NT2/D1 (cell line): ENCODE measurements around the gene NXPE3.
A peak's percentile ranks its signal among the peaks of the same experiment; 100 is the strongest.

Source experiments
- DNase-seq: peaks from one replicate; pipeline ENCODE4 v3.0.0-alpha.2; 2011; ENCODE audit warnings: low read depth, low spot score
- H3K27me3 ChIP-seq: 2 replicates; pipeline ENCODE4 v1.6.0; 2011; ENCODE audit warnings: mild to moderate bottlenecking; ENCODE audit not compliant: insufficient read length, insufficient read depth
- H3K36me3 ChIP-seq: 2 replicates; pipeline ENCODE4 v1.6.1; 2011; ENCODE audit warnings: mild to moderate bottlenecking, low read length, mixed read lengths; ENCODE audit not compliant: insufficient read depth, insufficient read length
- H3K4me1 ChIP-seq: 2 replicates; pipeline ENCODE4 v1.5.1; 2011; ENCODE audit not compliant: insufficient read depth, insufficient read length
- H3K4me3 ChIP-seq: 2 replicates; pipeline ENCODE4 v1.5.1; 2011; ENCODE audit warnings: low read depth; ENCODE audit not compliant: insufficient read length
- H3K9ac ChIP-seq: 2 replicates; pipeline ENCODE4 v1.6.0; 2011; ENCODE audit warnings: low read depth; ENCODE audit not compliant: insufficient read length
- H3K9me3 ChIP-seq: 2 replicates; pipeline ENCODE4 v1.5.1; 2011; ENCODE audit warnings: mild to moderate bottlenecking, low read length; ENCODE audit not compliant: insufficient read depth
- SUZ12 ChIP-seq: IDR thresholded peaks from 2 replicates; pipeline ENCODE4 v1.6.1; 2011; ENCODE audit not compliant: insufficient read length, insufficient read depth; ENCODE audit errors: extremely low read depth
- YY1 ChIP-seq: IDR thresholded peaks from 2 replicates; pipeline ENCODE4 v1.6.1; 2011; ENCODE audit not compliant: insufficient read length, insufficient read depth
- ZNF274 ChIP-seq: IDR thresholded peaks from 2 replicates; pipeline ENCODE4 v1.6.1; 2011; ENCODE audit warnings: mild to moderate bottlenecking, low read depth, low read length

The NXPE3 gene

GRCh38 chr3:101806491-101806890, 27.5 kb downstream of the NXPE3 start:
- no peaks in the 10 kb centered on the region for H3K4me1 ChIP-seq
- no peak for DNase-seq
- no peak overlapping the region for H3K9ac ChIP-seq
- TF ChIP-seq YY1, result no peak
- no peak for TF ChIP-seq SUZ12
- no peak for TF ChIP-seq ZNF274
- no peak overlapping the region for H3K4me3 ChIP-seq
- no peaks in the 10 kb centered on the region for H3K27me3 ChIP-seq
- H3K9me3 ChIP-seq, result no peaks in the 10 kb centered on the region
- peaks cover 17% of the 10 kb centered on the region for H3K36me3 ChIP-seq

GRCh38 chr3:101807888-101808287, 28.9 kb downstream of the NXPE3 start:
- Histone ChIP-seq H3K9me3 (no peaks in the 10 kb centered on the region), H3K27me3 (no peaks in the 10 kb centered on the region), H3K36me3 (peaks cover 5% of the 10 kb centered on the region), H3K4me3 (no peak overlapping the region), H3K9ac (no peak overlapping the region), H3K4me1 (no peaks in the 10 kb centered on the region)
- TF ChIP-seq SUZ12, result no peak
- no peak for TF ChIP-seq ZNF274
- no peak for TF ChIP-seq YY1
- no peak for DNase-seq

GRCh38 chr3:101809178-101810021, 30.4 kb downstream of the NXPE3 start:
- DNase-seq, result peak; percentile 13
- H3K36me3 ChIP-seq, result no peaks in the 10 kb centered on the region
- H3K9ac ChIP-seq, result no peak overlapping the region
- TF ChIP-seq SUZ12 (no peak), YY1 (no peak), ZNF274 (no peak)
- no peaks in the 10 kb centered on the region for H3K9me3 ChIP-seq
- no peak overlapping the region for H3K4me3 ChIP-seq
- H3K4me1 ChIP-seq, result no peaks in the 10 kb centered on the region
- H3K27me3 ChIP-seq, result no peaks in the 10 kb centered on the region

DNA sequence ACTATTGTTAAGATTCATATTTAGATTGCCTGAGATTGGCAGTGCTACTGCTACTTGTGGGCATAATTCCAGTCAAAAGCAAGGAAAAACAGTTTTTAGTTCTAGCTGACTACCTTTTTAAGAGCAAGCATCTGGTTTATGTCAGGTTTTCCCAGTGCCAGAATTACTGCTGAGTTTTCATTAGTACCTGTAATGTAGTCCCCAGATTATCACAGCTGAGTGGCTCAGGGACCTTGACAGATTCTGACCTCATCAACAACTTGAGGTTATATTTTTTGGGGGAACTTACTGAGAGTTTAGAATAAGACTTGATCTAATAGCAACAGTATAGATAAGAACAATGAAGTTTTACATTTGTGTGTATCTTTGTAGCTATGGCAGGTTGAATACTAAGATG, 31.0 kb downstream of the NXPE3 start:
- no peaks in the 10 kb centered on the region for H3K9me3 ChIP-seq
- DNase-seq, result no peak
- no peak overlapping the region for H3K4me3 ChIP-seq
- no peak overlapping the region for H3K9ac ChIP-seq
- H3K36me3 ChIP-seq, result no peaks in the 10 kb centered on the region
- no peaks in the 10 kb centered on the region for H3K4me1 ChIP-seq
- no peak for TF ChIP-seq SUZ12
- no peak for TF ChIP-seq YY1
- no peak for TF ChIP-seq ZNF274
- H3K27me3 ChIP-seq, result no peaks in the 10 kb centered on the region

DNA sequence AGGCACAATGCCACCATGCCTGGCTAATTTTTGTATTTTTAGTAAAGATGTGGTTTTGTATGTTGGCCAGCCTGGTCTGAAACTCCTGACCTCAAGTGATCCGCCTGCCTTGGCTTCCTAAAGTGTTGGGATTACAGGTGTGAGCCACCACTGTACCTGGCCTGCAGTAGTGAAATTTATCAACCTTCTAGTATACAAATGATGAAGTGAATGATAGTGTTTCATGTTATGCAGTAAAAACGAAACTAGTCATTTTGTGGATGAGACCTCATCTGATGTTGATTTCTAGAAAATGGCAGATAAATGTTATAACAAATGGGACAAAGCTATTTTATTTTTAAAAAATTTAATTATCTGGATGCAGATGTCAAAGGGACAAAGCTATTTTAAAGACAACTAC, 32.9 kb downstream of the NXPE3 start:
- H3K36me3 ChIP-seq, result peaks cover under 1% of the 10 kb centered on the region
- H3K9ac ChIP-seq, result no peak overlapping the region
- no peaks in the 10 kb centered on the region for H3K27me3 ChIP-seq
- TF ChIP-seq ZNF274 (no peak), SUZ12 (no peak), YY1 (no peak)
- H3K4me3 ChIP-seq, result no peak overlapping the region
- no peaks in the 10 kb centered on the region for H3K4me1 ChIP-seq
- no peaks in the 10 kb centered on the region for H3K9me3 ChIP-seq
- DNase-seq, result no peak

DNA sequence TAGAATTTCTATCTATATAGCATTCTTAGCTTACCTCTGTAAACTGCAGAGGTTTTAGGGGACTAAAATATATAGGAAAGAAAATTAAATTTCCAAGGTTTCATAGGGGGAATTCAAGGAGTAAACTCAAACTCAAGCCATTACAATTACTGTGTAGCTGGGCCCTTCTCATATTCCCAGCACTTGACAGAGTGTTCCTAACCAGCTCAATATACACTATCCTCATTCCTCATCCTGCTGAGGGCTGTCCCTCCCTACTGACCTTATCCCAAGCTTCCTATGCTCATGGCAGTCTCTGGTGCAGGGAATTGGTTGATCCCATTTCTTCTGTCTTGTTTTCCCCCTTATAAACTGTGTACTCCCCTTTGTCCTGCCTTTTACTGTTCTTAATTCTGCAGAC, 33.9 kb downstream of the NXPE3 start:
- H3K27me3 ChIP-seq, result no peaks in the 10 kb centered on the region
- TF ChIP-seq ZNF274, result no peak
- H3K9ac ChIP-seq, result no peak overlapping the region

DNA sequence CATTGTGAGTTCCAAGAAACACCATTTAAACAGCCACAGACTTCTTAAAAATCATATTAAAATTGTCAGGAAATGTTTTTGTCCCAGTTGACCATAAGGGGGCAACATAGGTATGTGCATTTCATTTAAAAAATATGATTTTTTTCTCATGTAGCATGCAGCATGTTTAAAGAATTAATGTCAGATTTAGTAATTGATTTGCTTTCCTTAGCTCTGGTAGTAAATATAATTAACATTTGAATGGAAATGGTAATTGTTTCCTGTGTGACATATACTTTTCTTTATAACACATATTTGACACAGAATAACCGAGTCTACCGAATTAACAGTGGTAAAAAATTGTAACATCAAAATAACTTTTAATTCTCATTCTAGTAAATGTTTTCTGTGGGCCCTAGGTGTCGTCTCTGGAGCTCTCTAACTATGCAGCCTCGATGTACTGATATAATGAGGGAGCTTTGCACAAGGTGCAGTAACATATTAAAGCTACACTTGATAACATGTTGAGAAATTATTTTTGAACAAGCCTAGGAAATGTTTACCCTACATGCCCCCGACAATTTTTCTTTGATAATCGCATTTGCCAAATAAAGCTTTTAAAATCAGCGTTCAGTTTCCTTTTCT, 34.9 kb downstream of the NXPE3 start:
- DNase-seq, result no peak
- H3K4me3 ChIP-seq, result no peak overlapping the region
- TF ChIP-seq YY1 (no peak), SUZ12 (no peak), ZNF274 (no peak)
- H3K4me1 ChIP-seq, result no peaks in the 10 kb centered on the region
- H3K27me3 ChIP-seq, result no peaks in the 10 kb centered on the region
- no peak overlapping the region for H3K9ac ChIP-seq
- H3K36me3 ChIP-seq, result peaks cover 10% of the 10 kb centered on the region
- no peaks in the 10 kb centered on the region for H3K9me3 ChIP-seq

More for the DNA sequence above, 33.9 kb downstream of the NXPE3 start:
- H3K9me3 ChIP-seq, result no peaks in the 10 kb centered on the region
- peaks cover 8% of the 10 kb centered on the region for H3K36me3 ChIP-seq
- no peak for DNase-seq
- no peaks in the 10 kb centered on the region for H3K4me1 ChIP-seq
- no peak overlapping the region for H3K4me3 ChIP-seq
